ENCODE data around the gene UPF3A. TPM values are rescaled to one million over a fixed set of nuclear protein-coding genes. Genes with fewer than 3 reads are reported as not detected.

Gene UPF3A
- total and polyA plus RNA-seq, 2 experiments from 2014 or later = 45.0 to 174 TPM

DNA sequence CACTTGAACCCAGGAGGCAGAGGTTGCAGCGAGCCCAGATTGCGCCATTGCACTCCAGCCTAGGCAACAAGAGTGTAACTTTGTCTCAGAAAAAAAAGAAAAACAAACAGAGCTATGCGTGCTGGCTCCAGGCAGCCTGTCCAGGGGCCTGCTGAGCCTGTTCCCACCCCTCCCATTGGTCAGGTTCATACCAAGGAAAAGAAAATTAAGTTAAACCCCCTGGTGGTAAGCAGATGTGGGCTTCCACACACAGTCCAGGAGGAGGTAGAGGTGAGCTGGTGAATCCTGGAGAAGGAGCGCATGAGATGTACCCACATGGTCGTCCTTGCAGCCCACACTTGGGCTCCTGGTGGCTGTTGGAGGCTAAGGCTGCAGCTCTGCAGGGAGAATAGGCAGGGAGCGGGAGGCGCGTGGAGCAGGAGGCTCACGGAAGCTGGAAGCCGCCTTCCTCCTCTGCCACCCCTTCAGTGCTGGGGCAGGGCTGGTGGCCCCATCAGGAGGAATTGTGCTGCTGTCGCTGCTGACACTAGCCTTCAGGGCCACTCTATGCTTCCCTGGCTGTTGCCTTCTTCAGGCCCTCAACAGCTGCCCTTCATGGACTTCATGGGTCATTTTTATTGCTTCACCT, 22.4 kb downstream of the UPF3A start:
- no peak overlapping the region for H3K4me3 Mint-ChIP-seq
- H3K36me3 Mint-ChIP-seq (ENCODE audit: low read depth) = peaks cover 70% of the 10 kb centered on the region
- TF ChIP-seq ZNF114 (CRISPR knock-in tag; IDR thresholded peaks at IDR 0.05) (no peak), STAT1 (IDR thresholded peaks at IDR 0.05; ENCODE audit: unreplicated experiment) (no peak), POLR2AphosphoS5 (IDR thresholded peaks at IDR 0.05; ENCODE audit: low read depth) (no peak), EZH2phosphoT487 (IDR thresholded peaks at IDR 0.05; ENCODE audit: unreplicated experiment) (no peak), JUNB (IDR thresholded peaks at IDR 0.05; ENCODE audit: unreplicated experiment) (no peak), ZNF331 (CRISPR knock-in tag; IDR thresholded peaks at IDR 0.05; ENCODE audit: low read depth) (no peak), NANOG (IDR thresholded peaks at IDR 0.05; ENCODE audit: borderline replicate concordance) (no peak), EZH2 (IDR thresholded peaks at IDR 0.05; ENCODE audit: low read depth, unreplicated experiment) (no peak), CREB1 (CRISPR knock-in tag; IDR thresholded peaks at IDR 0.05; ENCODE audit: low read depth) (no peak)
- TF ChIP-seq, protein P1, sequence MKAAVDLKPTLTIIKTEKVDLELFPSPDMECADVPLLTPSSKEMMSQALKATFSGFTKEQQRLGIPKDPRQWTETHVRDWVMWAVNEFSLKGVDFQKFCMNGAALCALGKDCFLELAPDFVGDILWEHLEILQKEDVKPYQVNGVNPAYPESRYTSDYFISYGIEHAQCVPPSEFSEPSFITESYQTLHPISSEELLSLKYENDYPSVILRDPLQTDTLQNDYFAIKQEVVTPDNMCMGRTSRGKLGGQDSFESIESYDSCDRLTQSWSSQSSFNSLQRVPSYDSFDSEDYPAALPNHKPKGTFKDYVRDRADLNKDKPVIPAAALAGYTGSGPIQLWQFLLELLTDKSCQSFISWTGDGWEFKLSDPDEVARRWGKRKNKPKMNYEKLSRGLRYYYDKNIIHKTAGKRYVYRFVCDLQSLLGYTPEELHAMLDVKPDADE (IDR thresholded peaks at IDR 0.05) = no peak
- TF ChIP-seq, protein P2, sequence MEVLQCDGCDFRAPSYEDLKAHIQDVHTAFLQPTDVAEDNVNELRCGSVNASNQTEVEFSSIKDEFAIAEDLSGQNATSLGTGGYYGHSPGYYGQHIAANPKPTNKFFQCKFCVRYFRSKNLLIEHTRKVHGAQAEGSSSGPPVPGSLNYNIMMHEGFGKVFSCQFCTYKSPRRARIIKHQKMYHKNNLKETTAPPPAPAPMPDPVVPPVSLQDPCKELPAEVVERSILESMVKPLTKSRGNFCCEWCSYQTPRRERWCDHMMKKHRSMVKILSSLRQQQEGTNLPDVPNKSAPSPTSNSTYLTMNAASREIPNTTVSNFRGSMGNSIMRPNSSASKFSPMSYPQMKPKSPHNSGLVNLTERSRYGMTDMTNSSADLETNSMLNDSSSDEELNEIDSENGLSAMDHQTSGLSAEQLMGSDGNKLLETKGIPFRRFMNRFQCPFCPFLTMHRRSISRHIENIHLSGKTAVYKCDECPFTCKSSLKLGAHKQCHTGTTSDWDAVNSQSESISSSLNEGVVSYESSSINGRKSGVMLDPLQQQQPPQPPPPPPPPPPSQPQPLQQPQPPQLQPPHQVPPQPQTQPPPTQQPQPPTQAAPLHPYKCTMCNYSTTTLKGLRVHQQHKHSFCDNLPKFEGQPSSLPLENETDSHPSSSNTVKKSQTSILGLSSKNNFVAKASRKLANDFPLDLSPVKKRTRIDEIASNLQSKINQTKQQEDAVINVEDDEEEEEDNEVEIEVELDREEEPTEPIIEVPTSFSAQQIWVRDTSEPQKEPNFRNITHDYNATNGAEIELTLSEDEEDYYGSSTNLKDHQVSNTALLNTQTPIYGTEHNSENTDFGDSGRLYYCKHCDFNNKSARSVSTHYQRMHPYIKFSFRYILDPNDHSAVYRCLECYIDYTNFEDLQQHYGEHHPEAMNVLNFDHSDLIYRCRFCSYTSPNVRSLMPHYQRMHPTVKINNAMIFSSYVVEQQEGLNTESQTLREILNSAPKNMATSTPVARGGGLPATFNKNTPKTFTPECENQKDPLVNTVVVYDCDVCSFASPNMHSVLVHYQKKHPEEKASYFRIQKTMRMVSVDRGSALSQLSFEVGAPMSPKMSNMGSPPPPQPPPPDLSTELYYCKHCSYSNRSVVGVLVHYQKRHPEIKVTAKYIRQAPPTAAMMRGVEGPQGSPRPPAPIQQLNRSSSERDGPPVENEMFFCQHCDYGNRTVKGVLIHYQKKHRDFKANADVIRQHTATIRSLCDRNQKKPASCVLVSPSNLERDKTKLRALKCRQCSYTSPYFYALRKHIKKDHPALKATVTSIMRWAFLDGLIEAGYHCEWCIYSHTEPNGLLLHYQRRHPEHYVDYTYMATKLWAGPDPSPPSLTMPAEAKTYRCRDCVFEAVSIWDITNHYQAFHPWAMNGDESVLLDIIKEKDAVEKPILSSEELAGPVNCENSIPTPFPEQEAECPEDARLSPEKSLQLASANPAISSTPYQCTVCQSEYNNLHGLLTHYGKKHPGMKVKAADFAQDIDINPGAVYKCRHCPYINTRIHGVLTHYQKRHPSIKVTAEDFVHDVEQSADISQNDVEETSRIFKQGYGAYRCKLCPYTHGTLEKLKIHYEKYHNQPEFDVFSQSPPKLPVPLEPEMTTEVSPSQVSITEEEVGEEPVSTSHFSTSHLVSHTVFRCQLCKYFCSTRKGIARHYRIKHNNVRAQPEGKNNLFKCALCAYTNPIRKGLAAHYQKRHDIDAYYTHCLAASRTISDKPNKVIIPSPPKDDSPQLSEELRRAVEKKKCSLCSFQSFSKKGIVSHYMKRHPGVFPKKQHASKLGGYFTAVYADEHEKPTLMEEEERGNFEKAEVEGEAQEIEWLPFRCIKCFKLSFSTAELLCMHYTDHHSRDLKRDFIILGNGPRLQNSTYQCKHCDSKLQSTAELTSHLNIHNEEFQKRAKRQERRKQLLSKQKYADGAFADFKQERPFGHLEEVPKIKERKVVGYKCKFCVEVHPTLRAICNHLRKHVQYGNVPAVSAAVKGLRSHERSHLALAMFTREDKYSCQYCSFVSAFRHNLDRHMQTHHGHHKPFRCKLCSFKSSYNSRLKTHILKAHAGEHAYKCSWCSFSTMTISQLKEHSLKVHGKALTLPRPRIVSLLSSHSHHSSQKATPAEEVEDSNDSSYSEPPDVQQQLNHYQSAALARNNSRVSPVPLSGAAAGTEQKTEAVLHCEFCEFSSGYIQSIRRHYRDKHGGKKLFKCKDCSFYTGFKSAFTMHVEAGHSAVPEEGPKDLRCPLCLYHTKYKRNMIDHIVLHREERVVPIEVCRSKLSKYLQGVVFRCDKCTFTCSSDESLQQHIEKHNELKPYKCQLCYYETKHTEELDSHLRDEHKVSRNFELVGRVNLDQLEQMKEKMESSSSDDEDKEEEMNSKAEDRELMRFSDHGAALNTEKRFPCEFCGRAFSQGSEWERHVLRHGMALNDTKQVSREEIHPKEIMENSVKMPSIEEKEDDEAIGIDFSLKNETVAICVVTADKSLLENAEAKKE (CRISPR knock-in tag; IDR thresholded peaks at IDR 0.05) = no peak
- TF ChIP-seq, protein P3, sequence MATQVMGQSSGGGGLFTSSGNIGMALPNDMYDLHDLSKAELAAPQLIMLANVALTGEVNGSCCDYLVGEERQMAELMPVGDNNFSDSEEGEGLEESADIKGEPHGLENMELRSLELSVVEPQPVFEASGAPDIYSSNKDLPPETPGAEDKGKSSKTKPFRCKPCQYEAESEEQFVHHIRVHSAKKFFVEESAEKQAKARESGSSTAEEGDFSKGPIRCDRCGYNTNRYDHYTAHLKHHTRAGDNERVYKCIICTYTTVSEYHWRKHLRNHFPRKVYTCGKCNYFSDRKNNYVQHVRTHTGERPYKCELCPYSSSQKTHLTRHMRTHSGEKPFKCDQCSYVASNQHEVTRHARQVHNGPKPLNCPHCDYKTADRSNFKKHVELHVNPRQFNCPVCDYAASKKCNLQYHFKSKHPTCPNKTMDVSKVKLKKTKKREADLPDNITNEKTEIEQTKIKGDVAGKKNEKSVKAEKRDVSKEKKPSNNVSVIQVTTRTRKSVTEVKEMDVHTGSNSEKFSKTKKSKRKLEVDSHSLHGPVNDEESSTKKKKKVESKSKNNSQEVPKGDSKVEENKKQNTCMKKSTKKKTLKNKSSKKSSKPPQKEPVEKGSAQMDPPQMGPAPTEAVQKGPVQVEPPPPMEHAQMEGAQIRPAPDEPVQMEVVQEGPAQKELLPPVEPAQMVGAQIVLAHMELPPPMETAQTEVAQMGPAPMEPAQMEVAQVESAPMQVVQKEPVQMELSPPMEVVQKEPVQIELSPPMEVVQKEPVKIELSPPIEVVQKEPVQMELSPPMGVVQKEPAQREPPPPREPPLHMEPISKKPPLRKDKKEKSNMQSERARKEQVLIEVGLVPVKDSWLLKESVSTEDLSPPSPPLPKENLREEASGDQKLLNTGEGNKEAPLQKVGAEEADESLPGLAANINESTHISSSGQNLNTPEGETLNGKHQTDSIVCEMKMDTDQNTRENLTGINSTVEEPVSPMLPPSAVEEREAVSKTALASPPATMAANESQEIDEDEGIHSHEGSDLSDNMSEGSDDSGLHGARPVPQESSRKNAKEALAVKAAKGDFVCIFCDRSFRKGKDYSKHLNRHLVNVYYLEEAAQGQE (IDR thresholded peaks at IDR 0.05; ENCODE audit: unreplicated experiment) = no peak
- TF ChIP-seq, protein P4, sequence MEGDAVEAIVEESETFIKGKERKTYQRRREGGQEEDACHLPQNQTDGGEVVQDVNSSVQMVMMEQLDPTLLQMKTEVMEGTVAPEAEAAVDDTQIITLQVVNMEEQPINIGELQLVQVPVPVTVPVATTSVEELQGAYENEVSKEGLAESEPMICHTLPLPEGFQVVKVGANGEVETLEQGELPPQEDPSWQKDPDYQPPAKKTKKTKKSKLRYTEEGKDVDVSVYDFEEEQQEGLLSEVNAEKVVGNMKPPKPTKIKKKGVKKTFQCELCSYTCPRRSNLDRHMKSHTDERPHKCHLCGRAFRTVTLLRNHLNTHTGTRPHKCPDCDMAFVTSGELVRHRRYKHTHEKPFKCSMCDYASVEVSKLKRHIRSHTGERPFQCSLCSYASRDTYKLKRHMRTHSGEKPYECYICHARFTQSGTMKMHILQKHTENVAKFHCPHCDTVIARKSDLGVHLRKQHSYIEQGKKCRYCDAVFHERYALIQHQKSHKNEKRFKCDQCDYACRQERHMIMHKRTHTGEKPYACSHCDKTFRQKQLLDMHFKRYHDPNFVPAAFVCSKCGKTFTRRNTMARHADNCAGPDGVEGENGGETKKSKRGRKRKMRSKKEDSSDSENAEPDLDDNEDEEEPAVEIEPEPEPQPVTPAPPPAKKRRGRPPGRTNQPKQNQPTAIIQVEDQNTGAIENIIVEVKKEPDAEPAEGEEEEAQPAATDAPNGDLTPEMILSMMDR (conservative IDR thresholded peaks at IDR 0.05; ENCODE audit: low read depth in 2 of 2) = no peak
- Histone ChIP-seq H3K4me1 (ENCODE audit: insufficient read depth) (no peaks in the 10 kb centered on the region), H3K9me2 (ENCODE audit: insufficient read depth) (no peaks in the 10 kb centered on the region), H3K27me3 (ENCODE audit: insufficient read depth) (no peaks in the 10 kb centered on the region), H3K27ac (ENCODE audit: low read depth) (no peak overlapping the region), H3K79me2 (replicated peaks; ENCODE audit: insufficient read depth) (no peaks in the 10 kb centered on the region), H3K4me3 (no peak overlapping the region), H3F3A (replicated peaks; ENCODE audit: low read depth) (no peaks in the 10 kb centered on the region), H2AFZ (no peak overlapping the region), H3K4me2 (no peak overlapping the region), H4K20me1 (replicated peaks; ENCODE audit: insufficient read depth) (peaks cover 7% of the 10 kb centered on the region; the same call in 1 of the 2 replicates), H3K36me3 (ENCODE audit: insufficient read depth) (peaks cover 40% of the 10 kb centered on the region)
- DNase-seq (ENCODE audit: low spot score) (no peak), ATAC-seq (no peak)
- H3K27me3 Mint-ChIP-seq (ENCODE audit: insufficient read depth, low read depth, poor library complexity) = peaks cover 5% of the 10 kb centered on the region
- H3K4me1 Mint-ChIP-seq = no peaks in the 10 kb centered on the region
- no peak overlapping the region for H3K27ac Mint-ChIP-seq
- H3K9me3 Mint-ChIP-seq = no peaks in the 10 kb centered on the region
